Ascending aorta (tissue), 2 donors: ENCODE data around the gene MN1. TPM values are rescaled to one million over a fixed set of nuclear protein-coding genes. Genes with fewer than 3 reads are reported as not detected.

Source experiments
- DNase-seq, 2 donors: peaks; one replicate each; pipeline ENCODE4 v3.0.0-alpha.2; 2019; ENCODE audit warnings: low spot score in 2 of 2
- H3K27ac ChIP-seq, 2 donors: fragments of 200-600 bp; sonication (generic); one replicate each; pipeline ENCODE4 v1.5.1; 2016 to 2017; ENCODE audit warnings: mild to moderate bottlenecking in 1 of 2
- H3K27me3 ChIP-seq: fragments of 200-600 bp; sonication (generic); one replicate; pipeline ENCODE4 v1.5.1; 2017
- H3K36me3 ChIP-seq, 2 donors: fragments of 200-600 bp; sonication (generic); one replicate each; pipeline ENCODE4 v1.5.1; 2016
- H3K4me1 ChIP-seq, 2 donors: fragments of 200-600 bp; sonication (generic); one replicate each; pipeline ENCODE4 v1.5.1; 2016 to 2017; ENCODE audit warnings: mild to moderate bottlenecking in 1 of 2
- H3K4me3 ChIP-seq, 2 donors: fragments of 200-600 bp; sonication (generic); one replicate each; pipeline ENCODE4 v1.5.1; 2016 to 2017; ENCODE audit warnings: mild to moderate bottlenecking in 1 of 2
- H3K9me3 ChIP-seq, 2 donors: fragments of 200-600 bp; sonication (generic); one replicate each; pipeline ENCODE4 v1.5.1; 2016
- intact Hi-C: fragments of 100-400 bp; cut with DNase I; formaldehyde crosslinking; loops from one replicate; pipeline ENCODE4 v1.15.1; 2023
- total RNA-seq: library from RNA; depleted of rRNA; stranded (reverse); fragments of >200 nt; gene quantifications from one replicate; pipeline ENCODE4 v1.1.0, GENCODE V29; 2016
- TF ChIP-seq, protein P1 (sequence below), 3 experiments: fragments of 200-600 bp in 2 of 3; fragments of 450-650 bp in 1 of 3; sonication (generic) in 2 of 3; IDR thresholded peaks; one replicate each; pipeline ENCODE4 v1.5.1; 2016 to 2019; ENCODE audit warnings: antibody characterized with exemption in 3 of 3, mild to moderate bottlenecking in 1 of 3, moderate library complexity in 1 of 3

MN1 gene
- total RNA-seq, 1 donor from 2014 or later: 23.0 TPM

GRCh38 chr22:27797520-27798391 is 3.8 kb downstream of the MN1 start:
- H3K4me3 ChIP-seq: peak overlapping the region; percentile 77 to 79
- peaks cover 0 to 4% of the 10 kb centered on the region in 2 donors for H3K36me3 ChIP-seq
- TF ChIP-seq, protein P1, sequence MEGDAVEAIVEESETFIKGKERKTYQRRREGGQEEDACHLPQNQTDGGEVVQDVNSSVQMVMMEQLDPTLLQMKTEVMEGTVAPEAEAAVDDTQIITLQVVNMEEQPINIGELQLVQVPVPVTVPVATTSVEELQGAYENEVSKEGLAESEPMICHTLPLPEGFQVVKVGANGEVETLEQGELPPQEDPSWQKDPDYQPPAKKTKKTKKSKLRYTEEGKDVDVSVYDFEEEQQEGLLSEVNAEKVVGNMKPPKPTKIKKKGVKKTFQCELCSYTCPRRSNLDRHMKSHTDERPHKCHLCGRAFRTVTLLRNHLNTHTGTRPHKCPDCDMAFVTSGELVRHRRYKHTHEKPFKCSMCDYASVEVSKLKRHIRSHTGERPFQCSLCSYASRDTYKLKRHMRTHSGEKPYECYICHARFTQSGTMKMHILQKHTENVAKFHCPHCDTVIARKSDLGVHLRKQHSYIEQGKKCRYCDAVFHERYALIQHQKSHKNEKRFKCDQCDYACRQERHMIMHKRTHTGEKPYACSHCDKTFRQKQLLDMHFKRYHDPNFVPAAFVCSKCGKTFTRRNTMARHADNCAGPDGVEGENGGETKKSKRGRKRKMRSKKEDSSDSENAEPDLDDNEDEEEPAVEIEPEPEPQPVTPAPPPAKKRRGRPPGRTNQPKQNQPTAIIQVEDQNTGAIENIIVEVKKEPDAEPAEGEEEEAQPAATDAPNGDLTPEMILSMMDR (IDR thresholded peaks at IDR 0.05): peak in 1 of 3 experiments; percentile 4
- H3K9me3 ChIP-seq: no peaks in the 10 kb centered on the region
- intact Hi-C loops: no loop called here
- peaks cover 2 to 37% of the 10 kb centered on the region in 2 donors for H3K4me1 ChIP-seq
- H3K27me3 ChIP-seq: no peaks in the 10 kb centered on the region
- H3K27ac ChIP-seq: peak overlapping the region; percentile 92 to 96
- DNase-seq: no peak

- Histone ChIP-seq H3K9me3 (no peaks in the 10 kb centered on the region), H3K27me3 (no peaks in the 10 kb centered on the region), H3K36me3 (peaks cover 0 to 4% of the 10 kb centered on the region in 2 donors), H3K4me1 (peaks cover 2 to 34% of the 10 kb centered on the region in 2 donors), H3K27ac (peak overlapping the region; percentile 92 to 96), H3K4me3 (peak overlapping the region; percentile 77 to 79)
- TF ChIP-seq, protein P1 (IDR thresholded peaks at IDR 0.05): no peak
- intact Hi-C loops: no loop called here
- DNase-seq: no peak
These were observed 4.6 kb downstream of the MN1 start for GRCh38 chr22:27796829-27797519.

DNA sequence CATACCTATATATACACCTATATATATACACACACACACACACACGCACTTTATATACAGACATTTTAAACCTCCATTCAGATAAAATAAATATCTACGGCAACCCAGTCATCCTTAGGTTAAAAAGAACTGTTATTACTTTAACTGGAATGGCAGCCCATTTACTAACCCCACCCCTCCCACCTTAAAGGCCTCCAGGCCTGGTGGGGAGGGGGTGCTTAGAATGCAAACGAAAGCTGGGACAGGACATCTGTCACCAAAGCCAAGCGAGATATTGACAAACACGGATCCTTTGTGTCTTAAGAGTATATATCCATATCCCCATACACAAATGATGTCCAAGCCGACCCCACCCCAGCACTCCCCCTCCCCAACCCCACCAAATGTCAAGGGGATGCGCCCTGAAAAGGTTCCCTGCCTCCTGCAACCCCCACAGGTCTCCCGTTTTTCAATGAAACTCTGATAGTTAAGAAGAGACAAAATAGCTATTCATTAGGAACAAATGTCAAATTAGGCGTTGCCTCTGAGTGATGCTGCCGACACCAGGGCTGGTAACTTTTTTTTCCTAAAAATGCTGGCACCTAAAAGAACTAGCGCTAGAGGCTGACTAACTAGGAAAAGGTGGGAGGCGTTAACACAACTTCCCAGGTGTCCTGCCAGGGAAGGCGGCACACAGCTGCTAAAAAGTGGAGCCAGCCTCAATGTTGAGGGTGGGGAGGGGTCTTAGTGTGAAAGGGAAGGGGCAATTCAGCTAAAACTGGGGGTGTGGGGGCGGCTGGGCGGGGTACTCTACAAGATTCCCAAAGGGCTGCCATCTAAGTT is 5.6 kb downstream of the MN1 start:
- intact Hi-C loops: loop anchor here (2.0 kb wide), 1 partner anchor 17 kb away; no protein-coding TSS in a partner anchor
- H3K27ac ChIP-seq: peak overlapping the region; percentile 92 to 96
- H3K4me3 ChIP-seq: peak overlapping the region; percentile 77 to 79
- no peaks in the 10 kb centered on the region for H3K9me3 ChIP-seq
- no peak for DNase-seq
- no peaks in the 10 kb centered on the region for H3K27me3 ChIP-seq
- H3K4me1 ChIP-seq: peaks cover 5 to 37% of the 10 kb centered on the region in 2 donors
- TF ChIP-seq, protein P1 (IDR thresholded peaks at IDR 0.05): no peak
- H3K36me3 ChIP-seq: peaks cover 0 to 4% of the 10 kb centered on the region in 2 donors

- Histone ChIP-seq H3K9me3 (no peaks in the 10 kb centered on the region), H3K4me3 (peak overlapping the region in 1 of 2 donors; percentile 77), H3K27ac (peak overlapping the region; percentile 92 to 96), H3K27me3 (no peaks in the 10 kb centered on the region), H3K4me1 (peaks cover 5 to 37% of the 10 kb centered on the region in 2 donors), H3K36me3 (peaks cover 0 to 4% of the 10 kb centered on the region in 2 donors)
- TF ChIP-seq, protein P1 (IDR thresholded peaks at IDR 0.05): no peak
- intact Hi-C loops: loop anchor here (2.0 kb wide), 1 partner anchor 16 kb away; no protein-coding TSS in a partner anchor
- no peak for DNase-seq
These were observed 6.5 kb downstream of the MN1 start for GRCh38 chr22:27795053-27795452.

GRCh38 chr22:27794226-27794625 is 7.3 kb downstream of the MN1 start:
- intact Hi-C loops: loop anchor here (2.0 kb wide), 1 partner anchor 15 kb away; no protein-coding TSS in a partner anchor
- Histone ChIP-seq H3K4me1 (peaks cover 7 to 39% of the 10 kb centered on the region in 2 donors), H3K27me3 (no peaks in the 10 kb centered on the region), H3K27ac (peak overlapping the region; percentile 92 to 96), H3K36me3 (peaks cover 0 to 4% of the 10 kb centered on the region in 2 donors), H3K4me3 (peak overlapping the region in 1 of 2 donors; percentile 77), H3K9me3 (no peaks in the 10 kb centered on the region)
- TF ChIP-seq, protein P1 (IDR thresholded peaks at IDR 0.05): peak in 1 of 3 experiments; percentile 6
- DNase-seq: no peak
